Effector CD8-positive, alpha-beta T cell (primary cell): ENCODE measurements around the gene POU6F1.

Source experiments
- DNase-seq: peaks from one replicate; lab custom pipeline; 2025; lab: John Stamatoyannopoulos, UW

Gene POU6F1

GRCh38 chr12:51160814-51161459 is 56.9 kb downstream of the POU6F1 start:
- no peak for DNase-seq

- DNase-seq: no peak
These were observed 61.6 kb downstream of the POU6F1 start for GRCh38 chr12:51156245-51156765.

- DNase-seq: no peak
These were observed 64.9 kb downstream of the POU6F1 start for GRCh38 chr12:51152953-51153352.

- DNase-seq: no peak
These were observed 67.1 kb downstream of the POU6F1 start for GRCh38 chr12:51150777-51151176.

- DNase-seq: no peak
These were observed 70.6 kb downstream of the POU6F1 start for GRCh38 chr12:51147309-51147708.

GRCh38 chr12:51139292-51139844 is 78.5 kb downstream of the POU6F1 start:
- no peak for DNase-seq
